AG09309 (cell line): Measurements from ENCODE around the gene ZCWPW1.

Source experiments
- DNase-seq: peaks from one replicate; pipeline ENCODE4 v3.0.0-alpha.2; 2010; ENCODE audit warnings: low read depth
- H3K4me3 ChIP-seq: 2 replicates; pipeline ENCODE4 v1.5.1; 2011; ENCODE audit warnings: mild to moderate bottlenecking, low read depth, low read length, moderate library complexity; ENCODE audit not compliant: control insufficient read depth
- CTCF ChIP-seq: IDR thresholded peaks from 2 replicates; pipeline ENCODE4 v1.5.1; 2011; ENCODE audit warnings: mild to moderate bottlenecking, low read depth, low read length, inconsistent platforms; ENCODE audit not compliant: insufficient read depth, control insufficient read depth; ENCODE audit errors: missing control alignments

ZCWPW1 gene

GRCh38 chr7:100425347-100425746, 3.2 kb downstream of the ZCWPW1 start:
- DNase-seq: no peak
- TF ChIP-seq CTCF: no peak
- no peak overlapping the region for H3K4me3 ChIP-seq

GRCh38 chr7:100423315-100423714, 5.2 kb downstream of the ZCWPW1 start:
- no peak overlapping the region for H3K4me3 ChIP-seq
- DNase-seq: no peak
- TF ChIP-seq CTCF: no peak

- no peak for TF ChIP-seq CTCF
- H3K4me3 ChIP-seq: no peak overlapping the region
- DNase-seq: no peak
These were observed 8.8 kb downstream of the ZCWPW1 start for GRCh38 chr7:100419660-100420226.

GRCh38 chr7:100418930-100419659, 9.4 kb downstream of the ZCWPW1 start:
- TF ChIP-seq CTCF: no peak
- DNase-seq: no peak
- H3K4me3 ChIP-seq: no peak overlapping the region

- DNase-seq: no peak
- H3K4me3 ChIP-seq: no peak overlapping the region
- TF ChIP-seq CTCF: no peak
These were observed 13.1 kb downstream of the ZCWPW1 start for GRCh38 chr7:100415448-100415847.

- H3K4me3 ChIP-seq: no peak overlapping the region
- TF ChIP-seq CTCF: no peak
- DNase-seq: no peak
These were observed 14.6 kb downstream of the ZCWPW1 start for GRCh38 chr7:100413889-100414288.
